Fibroblast of skin of left quadriceps (primary cell): ENCODE results near the gene TAGLN.
"Not testable (repeated sequence)": the region's sequence is repeated elsewhere in the genome, so short reads cannot be mapped to it uniquely, and the experiment has no call there.

Source experiments
- DNase-seq, 2 experiments: peaks; one replicate each; pipeline ENCODE4 v3.0.0-alpha.2; 2013; ENCODE audit warnings: low read depth in 2 of 2

TAGLN gene

GRCh38 chr11:117195761-117196160 is 3.4 kb upstream of the TAGLN start:
- no peak for DNase-seq

DNA sequence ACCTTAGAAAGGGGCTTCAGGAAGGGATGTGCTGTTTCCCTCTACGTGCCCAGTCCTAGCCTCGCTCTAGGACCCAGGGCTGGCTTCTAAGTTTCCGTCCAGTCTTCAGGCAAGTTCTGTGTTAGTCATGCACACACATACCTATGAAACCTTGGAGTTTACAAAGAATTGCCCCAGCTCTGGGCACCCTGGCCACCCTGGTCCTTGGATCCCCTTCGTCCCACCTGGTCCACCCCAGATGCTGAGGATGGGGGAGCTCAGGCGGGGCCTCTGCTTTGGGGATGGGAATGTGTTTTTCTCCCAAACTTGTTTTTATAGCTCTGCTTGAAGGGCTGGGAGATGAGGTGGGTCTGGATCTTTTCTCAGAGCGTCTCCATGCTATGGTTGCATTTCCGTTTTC is 2.2 kb upstream of the TAGLN start:
- no peak for DNase-seq

DNA sequence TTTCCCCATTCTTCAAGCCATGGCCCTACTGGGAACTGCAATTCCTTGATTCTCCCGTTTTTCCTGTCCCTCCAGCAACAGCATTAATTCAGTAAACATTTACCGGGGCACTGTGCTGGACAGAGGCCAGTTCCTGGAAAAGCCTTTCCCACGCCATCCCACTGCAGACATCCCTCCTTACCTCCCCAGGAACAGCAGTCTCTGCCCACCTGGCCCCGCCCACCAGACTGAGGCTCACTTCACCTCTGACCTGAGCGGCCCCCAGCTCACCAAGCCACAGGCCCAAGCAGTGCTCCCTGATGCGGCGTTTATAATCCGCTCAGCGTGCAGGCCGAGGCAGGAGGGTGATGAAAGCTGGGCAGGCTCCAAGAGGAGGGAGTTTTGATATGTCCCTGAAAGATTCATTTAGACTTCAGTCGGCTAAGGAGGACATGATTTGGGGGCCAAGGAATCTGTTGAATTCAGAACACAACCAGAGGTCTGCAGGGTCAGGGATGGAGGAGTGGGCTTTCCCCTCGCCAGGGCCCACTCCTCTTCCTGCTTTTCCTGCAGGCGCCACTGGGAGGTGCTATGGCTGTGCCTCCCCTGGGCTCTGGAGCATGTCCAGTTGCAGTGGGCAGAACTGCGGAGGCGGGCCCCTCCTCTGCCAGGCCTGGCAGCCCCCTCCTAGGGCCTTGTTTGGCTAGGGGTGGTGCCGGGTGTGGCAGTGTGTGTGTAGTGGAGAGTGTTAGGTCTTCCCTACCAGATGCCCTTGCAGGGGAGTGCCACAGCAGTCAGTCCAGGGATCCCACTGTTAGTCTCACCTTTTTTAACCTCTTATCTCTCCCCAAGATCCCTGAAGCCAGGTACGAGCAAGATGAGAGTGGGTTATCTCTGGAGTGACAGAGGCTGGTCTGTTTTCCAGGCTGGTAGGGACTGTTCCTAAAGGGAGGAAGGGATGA is 1.4 kb upstream of the TAGLN start:
- DNase-seq, result no peak

DNA sequence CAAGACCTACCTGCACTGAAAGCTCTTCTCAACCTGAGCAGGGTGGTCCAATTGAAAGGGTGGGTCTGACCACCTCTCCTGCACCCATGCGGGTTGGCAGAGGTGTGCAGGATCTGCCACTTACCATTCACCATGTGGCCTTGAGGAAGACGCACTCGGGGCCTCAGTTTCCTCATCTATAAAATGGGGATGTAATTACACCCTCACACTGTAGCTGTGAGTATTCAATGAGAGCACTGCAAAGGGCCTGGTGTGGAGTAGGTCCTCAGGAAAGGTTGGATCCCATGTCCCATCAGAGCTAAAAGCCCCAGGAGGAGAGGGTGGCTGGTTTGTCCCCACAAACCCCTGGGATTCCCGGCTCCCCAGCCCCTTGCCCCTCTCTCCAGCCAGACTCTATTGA is 557 bp upstream of the TAGLN start:
- DNase-seq, result no peak

DNA sequence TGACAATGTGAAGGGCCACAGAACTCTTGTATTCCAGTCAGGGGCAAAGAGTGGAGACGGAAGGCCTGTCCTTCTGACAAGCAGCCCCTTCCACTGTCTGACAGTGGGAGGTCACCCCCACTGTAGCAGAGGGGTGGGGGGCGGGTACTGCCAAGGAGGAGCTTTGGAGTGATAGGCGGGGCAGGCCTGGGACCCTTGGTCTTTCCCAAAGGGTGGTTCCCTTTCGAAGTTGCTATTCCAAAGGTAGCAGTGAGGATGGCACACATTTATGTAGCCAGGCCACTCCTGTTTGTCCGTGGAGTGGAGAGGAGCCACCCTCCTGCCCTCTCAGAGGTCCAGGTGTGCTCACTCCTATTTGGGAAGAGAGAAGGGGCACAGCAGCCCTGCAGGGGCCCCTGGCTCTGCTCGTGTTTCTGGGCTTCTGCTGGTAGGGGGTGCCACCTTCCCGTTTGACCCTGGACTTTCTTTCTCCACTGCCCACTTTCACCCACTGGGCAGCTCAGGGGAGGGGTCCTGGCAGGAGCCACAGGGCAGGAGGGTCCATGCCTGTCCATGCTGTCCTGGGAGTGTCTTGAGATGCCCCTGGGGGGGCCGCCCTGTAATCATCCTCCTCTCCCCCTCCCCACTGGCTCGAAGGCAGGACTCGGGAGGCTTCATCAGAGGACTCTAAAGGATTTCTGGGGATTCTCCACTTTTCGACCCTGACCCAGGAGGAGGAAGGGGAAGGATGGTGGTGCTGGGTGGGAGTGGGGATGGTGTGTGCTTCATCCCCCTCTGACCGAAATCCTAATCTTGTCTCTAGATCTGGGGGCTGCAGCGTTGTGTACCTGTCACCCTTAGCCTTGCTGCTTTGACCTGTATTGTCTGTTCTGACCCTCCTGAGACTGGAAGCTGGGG is 994 bp downstream of the TAGLN start:
- no peak for DNase-seq

DNA sequence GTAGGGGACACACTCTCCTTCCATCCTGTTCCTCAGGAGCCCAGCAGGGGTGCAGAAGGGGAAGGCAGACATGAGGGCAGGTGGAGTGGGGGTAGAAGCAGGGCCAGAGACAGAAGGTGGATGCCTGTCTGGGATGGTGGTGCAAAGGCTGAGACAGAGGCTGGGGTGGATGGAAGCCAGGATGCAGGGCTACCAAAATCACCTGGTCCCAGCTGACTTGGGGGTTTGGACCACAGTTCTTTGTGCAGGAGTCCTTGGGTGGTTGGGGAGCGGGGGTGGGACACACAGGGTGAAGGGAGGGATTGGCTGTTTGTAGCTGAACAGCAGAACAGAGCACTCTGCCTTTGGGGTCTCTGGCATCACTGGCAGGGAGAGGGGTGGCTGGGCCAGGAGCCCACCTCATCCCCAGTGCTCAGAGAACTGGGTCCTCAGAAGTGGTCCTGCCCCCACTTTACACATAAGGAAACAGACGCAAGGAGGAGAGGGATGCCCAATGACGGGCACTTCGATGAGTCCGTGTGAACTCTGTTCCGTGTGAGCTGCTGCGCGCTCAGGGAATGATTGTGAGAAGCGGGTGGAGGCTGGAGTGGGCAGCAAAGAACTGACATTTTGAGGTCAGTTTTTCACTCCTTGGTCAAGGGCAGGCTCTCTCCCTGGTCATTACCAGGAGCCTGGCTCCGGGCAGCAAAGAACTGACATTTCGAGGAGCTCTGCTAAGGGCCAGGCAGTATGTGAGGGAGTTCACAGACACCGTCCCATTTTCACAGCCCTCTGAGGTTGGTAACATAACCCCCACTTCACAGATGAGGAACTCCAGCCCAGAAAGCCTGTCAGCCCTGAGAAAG is 1.9 kb downstream of the TAGLN start:
- DNase-seq, result no peak

DNA sequence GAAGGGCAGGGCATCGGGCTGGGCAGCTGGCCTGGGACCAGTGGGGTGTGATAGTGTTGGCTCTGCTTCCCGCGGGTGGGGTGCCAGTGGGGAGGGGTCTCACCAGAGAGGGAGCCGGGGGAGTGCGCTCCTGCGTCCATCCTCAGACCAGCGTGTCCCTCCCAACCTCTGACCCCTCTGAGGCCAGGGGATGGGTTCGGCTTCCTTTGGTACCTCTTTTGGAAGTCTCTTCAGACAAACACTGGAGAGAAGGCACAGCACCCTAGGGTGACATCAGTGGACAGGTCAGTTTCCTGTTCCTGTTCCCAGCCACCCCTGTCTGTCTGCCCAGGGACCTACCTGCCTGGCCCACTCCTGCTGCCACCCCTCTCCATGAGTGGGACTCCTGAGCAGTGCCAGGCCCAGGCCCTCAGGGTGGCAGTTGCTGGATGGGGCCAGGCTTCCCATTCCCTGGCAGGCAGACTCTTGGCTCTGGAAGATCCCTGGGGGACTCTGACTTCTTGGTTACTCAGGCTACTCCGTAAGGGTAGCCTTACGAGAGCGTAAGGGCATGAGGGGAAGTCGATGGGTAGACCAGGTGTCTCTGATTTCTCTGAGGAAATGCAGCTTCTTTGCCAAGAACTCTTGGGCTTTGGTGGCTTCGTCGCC is 2.6 kb downstream of the TAGLN start:
- DNase-seq, result no peak

DNA sequence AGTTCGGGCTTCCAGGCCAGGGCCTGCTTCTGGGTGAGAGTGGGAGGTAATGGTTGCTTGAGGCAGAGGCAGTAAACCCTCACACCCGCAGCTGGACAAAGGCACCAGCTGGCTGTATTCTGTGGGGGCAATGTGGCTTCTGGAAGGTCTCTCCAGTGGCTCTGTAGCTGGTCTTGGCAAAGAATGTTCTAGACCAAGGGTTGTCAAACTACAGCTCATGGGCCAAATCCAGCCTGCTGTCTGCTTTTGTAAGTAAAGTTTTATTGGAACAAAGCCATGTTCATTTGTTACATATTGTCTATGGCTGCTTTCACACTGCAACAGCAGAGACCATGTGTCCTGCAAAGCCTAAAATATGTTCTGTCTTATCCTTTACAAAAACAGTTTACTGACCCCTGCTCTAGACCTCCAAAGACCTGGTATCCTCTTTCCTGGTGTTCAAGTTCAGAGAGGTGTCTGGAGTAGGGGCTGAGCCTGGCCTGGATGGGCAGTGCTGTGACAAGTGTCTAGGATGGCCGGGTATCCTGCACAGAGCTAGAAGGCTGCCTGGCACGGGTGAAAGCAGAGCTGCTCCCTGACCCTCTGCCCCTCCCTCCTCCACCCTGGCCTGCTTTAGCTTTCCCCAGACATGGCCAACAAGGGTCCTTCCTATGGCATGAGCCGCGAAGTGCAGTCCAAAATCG is 3.4 kb downstream of the TAGLN start:
- DNase-seq, result no peak

- no peak for DNase-seq
Measured at GRCh38 chr11:117203069-117203407, 3.9 kb downstream of the TAGLN start.

GRCh38 chr11:117204283-117205080 is 5.3 kb downstream of the TAGLN start:
- DNase-seq, result no peak

GRCh38 chr11:117205211-117205818 is 6.1 kb downstream of the TAGLN start:
- no peak for DNase-seq

GRCh38 chr11:117206111-117206510 is 6.9 kb downstream of the TAGLN start:
- DNase-seq, result not testable (repeated sequence)

DNA sequence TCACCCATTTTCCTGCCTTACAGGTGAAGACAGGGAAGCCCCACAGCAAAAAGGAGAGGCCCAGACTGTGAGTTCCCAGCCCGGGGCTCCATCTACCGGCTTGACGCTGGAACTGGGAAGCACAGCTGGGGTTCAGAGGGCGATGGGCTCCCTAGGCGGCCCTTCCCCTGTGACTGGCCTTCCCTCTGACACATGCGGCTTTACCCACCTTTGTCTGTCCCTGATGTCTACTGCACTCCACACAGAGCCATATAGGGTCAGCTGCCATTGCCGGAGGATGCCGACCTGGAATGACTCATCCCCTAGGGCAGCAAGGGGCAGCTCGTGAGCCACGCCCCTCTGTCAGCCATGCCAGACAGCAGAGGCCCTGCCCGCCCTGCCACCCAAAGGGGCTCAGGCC is 7.7 kb downstream of the TAGLN start:
- not testable (repeated sequence) for DNase-seq

- DNase-seq, result not testable (repeated sequence)
Measured at GRCh38 chr11:117207481-117207880, 8.3 kb downstream of the TAGLN start.

DNA sequence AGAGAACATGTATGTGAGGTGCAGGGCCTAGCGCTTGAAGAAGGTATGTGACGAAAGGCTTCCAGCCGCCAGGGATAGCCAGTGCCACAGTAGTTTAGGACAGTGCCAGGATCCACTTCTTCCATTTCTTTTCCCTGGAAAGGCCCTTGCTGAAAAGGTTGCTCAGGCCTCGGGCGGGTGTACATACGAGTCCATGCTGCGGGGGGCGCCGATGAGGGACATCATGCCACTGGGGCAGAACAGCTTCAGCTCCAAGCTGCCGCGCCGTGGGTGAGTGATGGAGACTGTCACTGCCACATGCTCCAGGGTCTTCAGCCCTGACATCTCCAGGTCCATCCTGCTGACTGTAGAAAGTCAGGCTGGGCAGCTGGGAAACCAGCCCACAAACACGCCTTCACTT is 9.5 kb downstream of the TAGLN start:
- not testable (repeated sequence) for DNase-seq

DNA sequence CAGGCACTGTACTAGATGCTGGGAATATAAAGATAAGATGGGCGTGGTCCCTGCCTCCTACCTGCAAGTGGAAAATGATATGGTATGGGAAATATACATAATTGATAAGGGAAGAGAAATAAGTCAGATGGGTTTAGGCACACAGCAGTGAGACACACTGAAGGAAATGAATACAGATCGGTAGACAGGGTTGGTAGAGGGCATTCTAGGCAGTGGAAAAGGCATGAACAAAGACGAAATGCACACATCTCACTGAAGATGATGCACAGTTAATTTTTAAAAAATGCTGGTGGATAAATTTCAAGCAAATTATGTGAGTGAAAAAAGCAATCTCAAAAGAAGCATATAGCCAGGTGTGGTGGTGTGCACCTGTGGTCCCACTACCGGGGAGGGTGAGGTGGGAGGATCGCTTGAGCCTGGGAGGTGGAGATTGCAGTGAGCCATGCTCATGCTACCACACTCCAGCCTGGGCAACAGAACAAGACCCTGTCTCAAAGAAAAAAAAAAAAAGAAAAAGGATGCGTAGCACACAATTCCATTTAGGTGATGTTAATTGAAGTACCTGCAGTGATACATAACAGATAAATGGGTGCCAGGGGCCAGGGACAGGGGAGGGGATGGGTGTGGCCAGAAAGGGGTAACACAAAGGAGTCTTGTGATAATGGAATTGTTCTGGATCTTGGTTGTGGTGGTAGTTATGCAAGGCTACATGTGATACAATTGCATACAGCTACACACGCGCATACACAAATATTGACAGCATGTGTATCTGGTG is 10.4 kb downstream of the TAGLN start:
- DNase-seq, result not testable (repeated sequence)

DNA sequence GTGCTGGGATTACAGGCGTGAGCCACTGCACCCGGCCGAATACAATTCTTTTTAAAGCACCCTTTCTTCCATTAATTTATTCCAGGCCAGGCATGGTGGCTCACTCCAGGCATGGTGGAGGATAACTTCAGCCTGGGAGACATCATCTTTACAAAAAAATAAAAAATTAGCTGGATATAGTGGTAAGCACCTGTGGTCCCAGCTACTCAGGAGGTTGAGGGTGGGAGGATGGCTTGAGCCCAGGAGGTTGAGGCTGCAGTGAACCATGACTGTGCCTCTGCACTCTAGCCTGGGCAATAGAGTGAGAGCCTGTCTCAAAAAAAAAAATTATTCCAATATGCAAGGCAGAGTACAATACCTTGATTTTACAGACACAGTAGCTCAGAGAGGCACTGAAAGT is 11.4 kb downstream of the TAGLN start:
- no peak for DNase-seq

GRCh38 chr11:117212697-117213355 is 13.7 kb downstream of the TAGLN start:
- DNase-seq, result no peak
